ENCODE measurements around the gene SMAD6.

The SMAD6 gene

DNA sequence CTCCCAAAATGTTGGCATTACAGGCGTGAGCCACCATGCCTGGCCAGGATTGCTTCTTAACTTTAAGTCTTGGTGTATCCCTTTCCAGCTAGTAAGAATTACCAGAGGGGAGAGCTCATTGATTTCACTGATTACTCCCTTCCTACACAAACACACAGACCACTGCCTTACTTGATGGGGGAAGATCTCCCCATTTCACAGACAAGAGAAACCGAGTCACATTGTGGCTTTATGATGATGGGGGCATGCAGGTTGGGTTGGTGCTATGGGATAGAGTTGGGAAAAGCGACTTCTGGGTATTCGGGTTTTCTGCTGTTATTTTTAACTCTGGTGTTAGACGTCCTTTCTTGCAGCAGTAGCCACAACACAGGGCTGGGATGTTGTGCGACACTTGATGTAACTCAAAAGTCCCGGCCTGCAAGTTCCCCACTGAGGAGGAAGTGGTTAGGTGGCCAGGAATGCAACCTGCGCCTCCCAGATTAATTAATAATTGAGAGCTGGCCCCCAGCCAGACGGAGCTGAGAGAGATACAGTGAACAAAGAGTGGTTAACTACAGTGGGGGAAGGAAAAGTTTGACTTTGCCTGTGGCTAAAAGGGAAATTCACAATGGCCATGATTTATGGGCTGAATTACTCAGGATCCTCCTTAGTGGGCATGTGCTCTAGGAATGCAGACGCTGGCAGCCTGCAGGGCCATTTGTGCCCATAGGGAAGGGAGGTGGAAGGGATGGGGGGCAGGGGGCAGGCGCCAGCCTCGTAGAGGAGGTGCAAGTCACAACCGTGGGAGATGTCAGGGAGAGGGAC lies 63.6 kb downstream of the SMAD6 start:
- TF ChIP-seq, protein P1, sequence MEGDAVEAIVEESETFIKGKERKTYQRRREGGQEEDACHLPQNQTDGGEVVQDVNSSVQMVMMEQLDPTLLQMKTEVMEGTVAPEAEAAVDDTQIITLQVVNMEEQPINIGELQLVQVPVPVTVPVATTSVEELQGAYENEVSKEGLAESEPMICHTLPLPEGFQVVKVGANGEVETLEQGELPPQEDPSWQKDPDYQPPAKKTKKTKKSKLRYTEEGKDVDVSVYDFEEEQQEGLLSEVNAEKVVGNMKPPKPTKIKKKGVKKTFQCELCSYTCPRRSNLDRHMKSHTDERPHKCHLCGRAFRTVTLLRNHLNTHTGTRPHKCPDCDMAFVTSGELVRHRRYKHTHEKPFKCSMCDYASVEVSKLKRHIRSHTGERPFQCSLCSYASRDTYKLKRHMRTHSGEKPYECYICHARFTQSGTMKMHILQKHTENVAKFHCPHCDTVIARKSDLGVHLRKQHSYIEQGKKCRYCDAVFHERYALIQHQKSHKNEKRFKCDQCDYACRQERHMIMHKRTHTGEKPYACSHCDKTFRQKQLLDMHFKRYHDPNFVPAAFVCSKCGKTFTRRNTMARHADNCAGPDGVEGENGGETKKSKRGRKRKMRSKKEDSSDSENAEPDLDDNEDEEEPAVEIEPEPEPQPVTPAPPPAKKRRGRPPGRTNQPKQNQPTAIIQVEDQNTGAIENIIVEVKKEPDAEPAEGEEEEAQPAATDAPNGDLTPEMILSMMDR (IDR thresholded peaks at IDR 0.05; ENCODE audit: extremely low read depth, missing control alignments), result no peak
- DNase-seq (ENCODE audit: low spot score), result peak; percentile 58

DNA sequence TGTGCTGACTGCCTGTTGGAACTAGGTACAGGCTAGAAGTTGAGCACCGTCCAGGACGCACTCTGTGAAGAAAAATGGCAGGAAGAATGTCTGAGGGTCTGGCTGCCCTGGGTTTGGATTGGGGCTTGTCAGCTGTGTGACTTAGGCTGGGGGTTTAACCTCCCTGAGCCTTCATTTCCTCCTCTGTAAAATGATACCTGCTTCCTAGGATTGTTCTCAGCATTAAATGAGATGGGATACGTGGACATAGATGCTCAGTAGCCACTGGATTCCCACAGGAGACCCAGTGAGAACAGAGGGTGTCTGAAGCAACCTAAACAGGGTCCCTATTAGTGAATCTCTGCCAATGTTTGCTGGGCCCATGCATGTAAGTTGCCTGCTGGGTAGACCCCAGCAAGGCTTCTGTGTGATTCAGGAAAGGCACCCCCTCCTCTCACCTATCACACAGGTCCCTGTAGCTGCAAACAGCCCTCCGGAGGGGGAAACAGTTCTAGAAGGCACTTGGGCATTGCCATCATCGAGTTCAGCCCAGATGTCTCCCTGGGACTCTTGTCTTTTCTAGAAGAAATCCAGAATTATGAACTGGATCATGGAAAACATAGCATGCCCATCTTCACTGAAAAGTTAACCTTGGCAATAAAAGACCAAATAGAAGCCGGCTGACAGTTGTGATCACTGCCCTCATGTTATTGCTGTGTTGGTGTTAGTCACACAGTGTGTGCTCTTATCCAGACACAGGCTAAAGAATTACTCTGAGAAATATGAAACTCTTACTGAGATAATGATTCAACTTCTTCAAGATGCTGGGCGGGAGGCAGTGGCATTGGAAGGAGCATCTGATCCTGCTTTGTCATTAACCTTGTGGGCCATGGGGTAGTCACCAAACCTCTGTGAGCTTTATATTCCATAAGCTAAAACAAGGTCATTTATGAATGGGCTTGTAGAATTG lies 64.5 kb downstream of the SMAD6 start:
- no peak for DNase-seq (ENCODE audit: low spot score)
- TF ChIP-seq, protein P1 (IDR thresholded peaks at IDR 0.05; ENCODE audit: extremely low read depth, missing control alignments), result no peak

DNA sequence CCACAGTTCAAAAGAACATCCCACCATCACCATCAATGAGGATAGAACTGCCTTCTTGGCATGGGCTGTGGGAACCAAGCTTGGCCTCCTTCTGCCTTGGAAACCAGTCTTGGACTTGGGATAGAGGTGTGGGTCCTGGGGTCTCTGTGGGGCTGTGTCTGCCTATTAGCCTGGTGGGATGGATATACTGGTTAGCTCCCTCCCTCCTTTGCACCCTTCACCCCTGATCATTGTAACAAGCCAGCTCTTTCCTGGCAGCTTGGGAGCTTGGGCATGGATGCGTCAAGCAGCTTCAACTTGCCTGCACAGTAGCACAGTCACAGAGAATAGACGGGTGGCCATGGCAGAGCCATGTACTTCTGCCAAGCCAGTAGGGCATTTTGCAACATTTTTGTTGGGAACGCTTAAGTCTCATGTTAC lies 65.2 kb downstream of the SMAD6 start:
- TF ChIP-seq, protein P1 (IDR thresholded peaks at IDR 0.05; ENCODE audit: extremely low read depth, missing control alignments), result no peak
- no peak for DNase-seq (ENCODE audit: low spot score)

DNA sequence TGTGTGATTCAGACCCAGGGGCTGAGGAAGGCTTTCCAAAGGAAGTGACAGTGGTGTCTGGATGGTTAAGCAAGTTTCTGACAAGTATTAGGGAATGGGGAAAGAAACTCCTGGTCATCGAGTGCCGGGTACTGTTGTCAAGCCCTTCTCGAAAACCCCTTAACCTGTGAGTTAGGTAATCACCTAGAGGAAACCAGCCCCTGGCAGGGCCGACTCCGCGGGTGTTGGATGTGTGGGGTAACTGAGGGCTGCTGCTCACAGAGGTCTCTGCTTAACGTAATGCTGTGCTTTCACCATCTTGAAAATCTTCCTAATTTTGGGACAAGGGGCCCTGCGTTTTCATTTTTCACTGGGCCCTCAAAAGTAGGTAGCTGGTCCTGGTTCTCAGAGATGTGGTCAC lies 67.0 kb downstream of the SMAD6 start:
- no peak for DNase-seq (ENCODE audit: low spot score)
- TF ChIP-seq, protein P1 (IDR thresholded peaks at IDR 0.05; ENCODE audit: extremely low read depth, missing control alignments), result no peak

DNA sequence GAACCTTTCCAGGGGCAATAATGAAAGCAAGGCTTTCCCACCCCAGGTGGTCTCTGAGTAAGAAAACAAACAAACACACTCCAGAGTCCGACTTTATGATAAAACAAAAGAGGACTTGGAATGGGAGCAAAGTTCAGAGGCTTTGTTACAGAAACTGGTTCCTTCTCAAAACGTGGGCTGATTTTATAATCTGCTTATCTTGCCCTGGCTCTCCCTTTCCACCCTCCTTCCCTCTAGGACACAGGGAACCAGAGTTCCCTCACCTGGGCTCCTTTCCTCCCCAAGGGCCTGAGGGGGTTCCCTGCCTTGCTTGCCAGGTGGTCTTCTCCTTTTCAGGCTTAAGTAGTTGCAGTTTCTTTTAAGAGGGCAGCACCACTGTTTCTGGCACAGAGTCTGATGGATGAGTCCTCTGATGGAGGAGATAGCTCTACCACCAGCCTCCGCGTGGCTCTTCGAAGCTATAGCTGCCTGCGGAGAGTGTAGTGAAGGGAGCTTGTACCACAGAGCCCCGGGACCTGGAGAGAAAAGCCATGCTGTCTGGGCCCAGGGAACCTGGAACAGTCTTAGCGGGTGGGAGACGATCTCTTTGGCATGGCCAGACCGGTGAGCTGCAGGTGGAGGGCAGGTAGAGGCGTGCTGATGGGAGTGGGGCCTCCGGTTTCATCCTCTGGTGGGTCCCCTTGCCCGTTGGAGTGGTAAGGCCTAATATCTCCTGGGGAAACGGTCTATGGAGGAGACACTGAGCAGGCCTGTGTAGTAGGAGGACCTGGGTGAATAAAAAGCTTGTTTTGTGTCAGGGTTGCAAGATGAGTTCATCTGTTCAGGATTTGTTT lies 68.7 kb downstream of the SMAD6 start:
- TF ChIP-seq, protein P1 (IDR thresholded peaks at IDR 0.05; ENCODE audit: extremely low read depth, missing control alignments), result no peak
- DNase-seq (ENCODE audit: low spot score), result no peak

DNA sequence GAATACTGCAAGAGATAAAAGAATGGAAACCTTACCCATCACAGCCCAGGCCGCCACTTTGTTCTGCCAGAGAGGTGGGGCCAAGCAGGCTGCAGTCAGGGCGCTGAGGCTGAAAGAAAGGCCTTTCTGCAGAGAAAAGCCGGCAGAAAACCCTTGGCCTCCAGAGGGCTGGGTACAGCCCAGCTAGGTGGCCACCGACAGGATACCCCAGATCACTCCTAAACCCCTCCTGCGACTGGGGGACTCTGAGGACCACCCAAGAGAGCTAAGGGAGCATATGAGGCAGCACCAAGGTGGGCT lies 69.3 kb downstream of the SMAD6 start:
- DNase-seq (ENCODE audit: low spot score), result no peak
- TF ChIP-seq, protein P1 (IDR thresholded peaks at IDR 0.05; ENCODE audit: extremely low read depth, missing control alignments), result no peak

Data from GM20000 (cell line).